WTC11 (cell line): ENCODE results near the gene OR52K2. TPM values are rescaled to one million over a fixed set of nuclear protein-coding genes. Genes with fewer than 3 reads are reported as not detected.

Experiments used
- ATAC-seq: fragments of 200-7000 bp; cut with Tn5 transposase; 2 replicates; pipeline ENCODE4 v1.10.0; 2021; ENCODE audit warnings: mild to moderate bottlenecking, moderate library complexity
- CTCF ChIA-PET: fragments of 300-600 bp; sonication (Branson Sonifier 250); formaldehyde crosslinking; loops from one replicate; lab custom pipeline; 2021; ENCODE audit warnings: antibody characterized with exemption; lab: Charles Lee
- POLR2A ChIA-PET: fragments of 350-600 bp; sonication (Branson Sonifier 250); formaldehyde crosslinking; loops from one replicate; lab custom pipeline; 2021; ENCODE audit warnings: antibody characterized with exemption; lab: Charles Lee
- DNase-seq: peaks from one replicate; pipeline ENCODE4 v3.0.0; 2021; ENCODE audit warnings: low spot score
- H3K27ac Mint-ChIP-seq: 2 replicates; pipeline ENCODE4 v1.8.0; 2021; ENCODE audit warnings: mixed read lengths
- H3K27me3 Mint-ChIP-seq: 2 replicates; pipeline ENCODE4 v1.8.0; 2021; ENCODE audit warnings: low read depth, mild to moderate bottlenecking, moderate library complexity, mixed read lengths
- H3K36me3 Mint-ChIP-seq: 2 replicates; pipeline ENCODE4 v1.8.0; 2021; ENCODE audit warnings: mixed read lengths
- H3K4me1 Mint-ChIP-seq: 2 replicates; pipeline ENCODE4 v1.8.0; 2022; ENCODE audit warnings: mixed read lengths
- H3K4me3 Mint-ChIP-seq: 2 replicates; pipeline ENCODE4 v1.8.0; 2021; ENCODE audit warnings: mild to moderate bottlenecking, moderate library complexity, mixed read lengths
- H3K9me3 Mint-ChIP-seq: 2 replicates; pipeline ENCODE4 v1.8.0; 2021; ENCODE audit warnings: mixed read lengths
- AFF4 ChIP-seq: sonication (generic); formaldehyde crosslinking; IDR thresholded peaks from 2 replicates; pipeline ENCODE4 v1.8.1; 2023; ENCODE audit warnings: mild to moderate bottlenecking, missing genetic modification reagents, borderline replicate concordance
- CBFB ChIP-seq: sonication (generic); formaldehyde crosslinking; IDR thresholded peaks from 2 replicates; pipeline ENCODE4 v1.8.1; 2022; ENCODE audit warnings: mild to moderate bottlenecking, low read depth, missing genetic modification reagents
- E2F5 ChIP-seq: sonication (generic); formaldehyde crosslinking; IDR thresholded peaks from 2 replicates; pipeline ENCODE4 v1.8.1; 2022; ENCODE audit warnings: mild to moderate bottlenecking, moderate library complexity, missing genetic modification reagents
- ELF4 ChIP-seq: sonication (generic); formaldehyde crosslinking; IDR thresholded peaks from 2 replicates; pipeline ENCODE4 v1.8.1; 2022; ENCODE audit warnings: low read depth, mild to moderate bottlenecking, moderate library complexity, missing genetic modification reagents
- EMX1 ChIP-seq: fragments of 250-450 bp; sonication (Bioruptor Pico); IDR thresholded peaks from 2 replicates; pipeline ENCODE4 v1.8.0; 2021; ENCODE audit warnings: mild to moderate bottlenecking
- IRF1 ChIP-seq: sonication (generic); formaldehyde crosslinking; IDR thresholded peaks from 2 replicates; pipeline ENCODE4 v1.8.0; 2023; ENCODE audit warnings: missing genetic modification reagents
- MYBL2 ChIP-seq: sonication (generic); formaldehyde crosslinking; IDR thresholded peaks from 2 replicates; pipeline ENCODE4 v1.8.1; 2023; ENCODE audit warnings: mild to moderate bottlenecking, moderate library complexity, missing genetic modification reagents
- NFATC4 ChIP-seq: fragments of 250-450 bp; sonication (Bioruptor Pico); IDR thresholded peaks from 2 replicates; pipeline ENCODE4 v1.9.0; 2021; ENCODE audit warnings: mild to moderate bottlenecking
- NFE2L1 ChIP-seq: sonication (generic); formaldehyde crosslinking; IDR thresholded peaks from 2 replicates; pipeline ENCODE4 v1.8.1; 2023; ENCODE audit warnings: missing genetic modification reagents
- PRRX2 ChIP-seq: fragments of 250-450 bp; sonication (Bioruptor Pico); IDR thresholded peaks from 2 replicates; pipeline ENCODE4 v1.8.0; 2021; ENCODE audit warnings: mild to moderate bottlenecking
- RORB ChIP-seq: fragments of 250-450 bp; sonication (Bioruptor Pico); IDR thresholded peaks from 2 replicates; pipeline ENCODE4 v1.9.0; 2021; ENCODE audit warnings: mild to moderate bottlenecking
- SMAD4 ChIP-seq: sonication (generic); formaldehyde crosslinking; IDR thresholded peaks from 2 replicates; pipeline ENCODE4 v1.8.0; 2022; ENCODE audit warnings: mild to moderate bottlenecking, missing genetic modification reagents
- TEAD1 ChIP-seq: sonication (generic); formaldehyde crosslinking; IDR thresholded peaks from 2 replicates; pipeline ENCODE4 v1.8.0; 2022; ENCODE audit warnings: mild to moderate bottlenecking, missing genetic modification reagents
- USF2 ChIP-seq: sonication (generic); formaldehyde crosslinking; IDR thresholded peaks from 2 replicates; pipeline ENCODE4 v1.8.1; 2023; ENCODE audit warnings: mild to moderate bottlenecking, missing genetic modification reagents, moderate library complexity
- ZMAT4 ChIP-seq: fragments of 250-450 bp; sonication (Bioruptor Pico); IDR thresholded peaks from 2 replicates; pipeline ENCODE4 v1.9.0; 2021; ENCODE audit warnings: mild to moderate bottlenecking
- ZNF138 ChIP-seq: sonication (generic); formaldehyde crosslinking; conservative IDR thresholded peaks from 2 replicates; pipeline ENCODE4 v1.8.1; 2022; ENCODE audit warnings: mild to moderate bottlenecking, moderate library complexity, missing genetic modification reagents
- ZNF281 ChIP-seq: sonication (generic); formaldehyde crosslinking; IDR thresholded peaks from 2 replicates; pipeline ENCODE4 v1.8.0; 2023; ENCODE audit warnings: mild to moderate bottlenecking, missing genetic modification reagents
- ZNF317 ChIP-seq: sonication (generic); formaldehyde crosslinking; IDR thresholded peaks from 2 replicates; pipeline ENCODE4 v1.8.1; 2023; ENCODE audit warnings: low read depth, mild to moderate bottlenecking, moderate library complexity, missing genetic modification reagents, borderline replicate concordance
- ZNF532 ChIP-seq: fragments of 250-450 bp; sonication (Bioruptor Pico); IDR thresholded peaks from 2 replicates; pipeline ENCODE4 v1.9.0; 2021; ENCODE audit warnings: mild to moderate bottlenecking, borderline replicate concordance
- total RNA-seq: library from RNA; stranded (reverse); gene quantifications from 3 replicates; pipeline ENCODE4 v1.2.3, GENCODE V29; 2021

OR52K2 gene
- total RNA-seq, 1 experiment from 2014 or later: not detected

- ChIA-PET CTCF (no interaction called here), POLR2A (no interaction called here)
- Mint-ChIP-seq H3K4me1 (no peaks in the 10 kb centered on the region), H3K27ac (no peak overlapping the region), H3K27me3 (no peaks in the 10 kb centered on the region), H3K36me3 (no peaks in the 10 kb centered on the region), H3K9me3 (no peaks in the 10 kb centered on the region), H3K4me3 (no peak overlapping the region)
- DNase-seq (no peak), ATAC-seq (no peak)
- TF ChIP-seq AFF4 (CRISPR knock-in tag) (no peak), E2F5 (CRISPR knock-in tag) (no peak), ZNF317 (CRISPR knock-in tag) (no peak), ZMAT4 (CRISPR knock-in tag) (no peak), MYBL2 (CRISPR knock-in tag) (no peak), TEAD1 (no peak), SMAD4 (CRISPR knock-in tag) (no peak)
Measured at GRCh38 chr11:4416306-4416705, 32.8 kb upstream of the OR52K2 start.

GRCh38 chr11:4416816-4417215, 32.3 kb upstream of the OR52K2 start:
- ChIA-PET CTCF (no interaction called here), POLR2A (no interaction called here)
- Mint-ChIP-seq H3K27me3 (no peaks in the 10 kb centered on the region), H3K36me3 (no peaks in the 10 kb centered on the region), H3K9me3 (no peaks in the 10 kb centered on the region), H3K4me3 (no peak overlapping the region), H3K4me1 (no peaks in the 10 kb centered on the region), H3K27ac (no peak overlapping the region)
- ATAC-seq (no peak), DNase-seq (no peak)
- TF ChIP-seq EMX1 (no peak), NFE2L1 (no peak), ZNF281 (no peak), ZNF532 (CRISPR knock-in tag) (no peak), NFATC4 (CRISPR knock-in tag) (no peak), ZNF138 (CRISPR knock-in tag) (no peak), USF2 (CRISPR knock-in tag) (no peak), RORB (CRISPR knock-in tag) (no peak), ELF4 (CRISPR knock-in tag) (no peak), PRRX2 (no peak), IRF1 (no peak), CBFB (CRISPR knock-in tag) (no peak)
- TF ChIP-seq, all 79 proteins: peak for 0
